A549 (cell line): ENCODE measurements around the gene TCHHL1. TPM values are rescaled to one million over a fixed set of nuclear protein-coding genes. Genes with fewer than 3 reads are reported as not detected.

Source experiments
- ATAC-seq, 2 experiments: fragments of 200-7000 bp in 1 of 2; fragments of >200 bp in 1 of 2; cut with Nextera tagmentation in 1 of 2; cut with Tn5 transposase in 1 of 2; 3 replicates each; pipeline versions ENCODE4 v1.8.0 to v1.9.1; 2018 to 2020; ENCODE audit warnings: mild to moderate bottlenecking in 1 of 2, moderate library complexity in 1 of 2
- CTCF ChIA-PET: fragments of 300-600 bp; sonication (Branson Sonifier 250); formaldehyde crosslinking; extraction: SDS; loops from one replicate; lab custom pipeline; 2021; ENCODE audit warnings: antibody characterized with exemption, inconsistent platforms; lab: Yijun Ruan, JAX
- POLR2A ChIA-PET: fragments of 350-600 bp; formaldehyde crosslinking; extraction: SDS; loops from one replicate; lab custom pipeline; 2021; ENCODE audit warnings: antibody characterized with exemption, inconsistent platforms; lab: Yijun Ruan, JAX
- DNase-seq, 2 experiments: peaks; one replicate each; pipeline versions ENCODE4 v3.0.0 to v3.0.0-alpha.2; 2011 to 2016; ENCODE audit warnings: low read depth in 1 of 2, low spot score in 1 of 2
- FAIRE-seq: peaks from 2 replicates; lab custom pipeline; 2011; peaks lifted over from hg19 to GRCh38; lab: Jason Lieb, UNC
- H3K27ac ChIP-seq, 2 experiments: fragments of >200 bp; sonication (Bioruptor Twin); formaldehyde crosslinking; 3 replicates each; pipeline ENCODE4 v1.5.1; 2016 to 2017
- H3K4me1 ChIP-seq: fragments of >200 bp; sonication (Bioruptor Twin); formaldehyde crosslinking; 3 replicates; pipeline ENCODE4 v1.6.1; 2016
- H3K4me2 ChIP-seq: fragments of >200 bp; sonication (Bioruptor Twin); formaldehyde crosslinking; 3 replicates; pipeline ENCODE4 v1.6.1; 2016
- H3K4me3 ChIP-seq: fragments of >200 bp; sonication (Bioruptor Twin); formaldehyde crosslinking; 3 replicates; pipeline ENCODE4 v1.5.1; 2016
- H3K9me3 ChIP-seq: fragments of >200 bp; sonication (Bioruptor Twin); formaldehyde crosslinking; 3 replicates; pipeline ENCODE4 v1.6.1; 2016
- BHLHE40 ChIP-seq: IDR thresholded peaks from 2 replicates; pipeline ENCODE4 v1.6.1; 2012; ENCODE audit warnings: low read depth, low read length, inconsistent platforms
- CBX2 ChIP-seq: fragments of 200-600 bp; sonication (generic); IDR thresholded peaks from 2 replicates; pipeline ENCODE4 v1.6.1; 2016; ENCODE audit warnings: low read depth, mild to moderate bottlenecking, borderline replicate concordance
- CBX8 ChIP-seq: fragments of 200-600 bp; sonication (generic); IDR thresholded peaks from 2 replicates; pipeline ENCODE4 v1.6.1; 2016
- CEBPB ChIP-seq, 2 experiments: fragments of >200 bp in 1 of 2; sonication (Bioruptor Twin) in 1 of 2; formaldehyde crosslinking in 1 of 2; IDR thresholded peaks; 2 replicates each; pipeline ENCODE4 v1.6.1; 2012 to 2016
- CHD4 ChIP-seq: fragments of 200-600 bp; sonication (generic); IDR thresholded peaks from 2 replicates; pipeline ENCODE4 v1.6.1; 2016; ENCODE audit warnings: antibody characterized with exemption, mild to moderate bottlenecking, borderline replicate concordance
- CTCF ChIP-seq: fragments of >200 bp; sonication (Bioruptor Twin); formaldehyde crosslinking; IDR thresholded peaks from 3 replicates; pipeline ENCODE4 v1.5.1; 2016
- EHF ChIP-seq: fragments of 250-450 bp; sonication (Bioruptor Pico); IDR thresholded peaks from 2 replicates; pipeline ENCODE4 v1.5.0; 2020; ENCODE audit warnings: mild to moderate bottlenecking
- EP300 ChIP-seq, 2 experiments: fragments of >200 bp; sonication (Bioruptor Twin); formaldehyde crosslinking; IDR thresholded peaks; 2 replicates in 1 of 2; 3 replicates in 1 of 2; pipeline ENCODE4 v1.6.1; 2016 to 2017
- ESRRA ChIP-seq: fragments of 150-350 bp; IDR thresholded peaks from 2 replicates; pipeline ENCODE4 v1.6.1; 2014; ENCODE audit warnings: mild to moderate bottlenecking, low read length, borderline replicate concordance
- FOSB ChIP-seq: fragments of 250-450 bp; sonication (Bioruptor Pico); IDR thresholded peaks from 2 replicates; pipeline ENCODE4 v1.5.0; 2020; ENCODE audit warnings: mild to moderate bottlenecking, moderate library complexity
- FOSL2 ChIP-seq, 2 experiments: fragments of 450-650 bp in 1 of 2; fragments of >200 bp in 1 of 2; sonication (Bioruptor Twin) in 1 of 2; formaldehyde crosslinking; IDR thresholded peaks; 2 replicates each; pipeline versions ENCODE4 v1.5.0 to v1.6.1; 2016 to 2020; ENCODE audit warnings: mild to moderate bottlenecking in 1 of 2, moderate library complexity in 1 of 2
- FOXS1 ChIP-seq: fragments of 250-450 bp; sonication (Bioruptor Pico); IDR thresholded peaks from 2 replicates; pipeline ENCODE4 v1.5.0; 2020; ENCODE audit warnings: mild to moderate bottlenecking, moderate library complexity
- GATA3 ChIP-seq: IDR thresholded peaks from 2 replicates; pipeline ENCODE4 v1.6.1; 2012; ENCODE audit warnings: borderline replicate concordance
- HMGXB4 ChIP-seq: fragments of 250-450 bp; sonication (Bioruptor Pico); IDR thresholded peaks from 2 replicates; pipeline ENCODE4 v1.5.0; 2021; ENCODE audit warnings: mild to moderate bottlenecking, moderate library complexity, borderline replicate concordance
- JUNB ChIP-seq: fragments of >200 bp; sonication (Bioruptor Twin); formaldehyde crosslinking; IDR thresholded peaks from 2 replicates; pipeline ENCODE4 v1.6.1; 2016
- KDM5A ChIP-seq: fragments of 200-600 bp; sonication (generic); IDR thresholded peaks from 2 replicates; pipeline ENCODE4 v1.6.1; 2016; ENCODE audit warnings: antibody characterized with exemption, mild to moderate bottlenecking
- MAFK ChIP-seq: fragments of 450-650 bp; IDR thresholded peaks from 2 replicates; pipeline ENCODE4 v1.6.1; 2014; ENCODE audit not compliant: partially characterized antibody
- MAZ ChIP-seq: fragments of 150-350 bp; IDR thresholded peaks from 2 replicates; pipeline ENCODE4 v1.6.1; 2014; ENCODE audit warnings: antibody characterized with exemption, low read depth, low read length, borderline replicate concordance
- MYC ChIP-seq: IDR thresholded peaks from 2 replicates; pipeline ENCODE4 v1.6.1; 2012; ENCODE audit warnings: mild to moderate bottlenecking, inconsistent platforms, low read length, improper control_type of control experiment, borderline replicate concordance
- NFE2L2 ChIP-seq: fragments of 150-350 bp; conservative IDR thresholded peaks from 2 replicates; pipeline ENCODE4 v1.6.1; 2014; ENCODE audit warnings: low read length
- NPAS2 ChIP-seq: fragments of 250-450 bp; sonication (Bioruptor Pico); IDR thresholded peaks from 2 replicates; pipeline ENCODE4 v1.8.0; 2022; ENCODE audit warnings: mild to moderate bottlenecking, moderate library complexity, borderline replicate concordance
- NR3C1 ChIP-seq: fragments of >200 bp; sonication (Bioruptor Twin); formaldehyde crosslinking; IDR thresholded peaks from 3 replicates; pipeline ENCODE4 v1.6.1; 2017
- PBX3 ChIP-seq: IDR thresholded peaks from 2 replicates; pipeline ENCODE4 v1.6.1; 2012
- PHF8 ChIP-seq: fragments of 200-600 bp; sonication (generic); IDR thresholded peaks from 2 replicates; pipeline ENCODE4 v1.6.1; 2016; ENCODE audit warnings: low read depth, mild to moderate bottlenecking, antibody characterized with exemption, moderate library complexity, borderline replicate concordance
- POLR2A ChIP-seq: IDR thresholded peaks from 2 replicates; pipeline ENCODE4 v1.6.1; 2012; ENCODE audit warnings: mild to moderate bottlenecking, low read length
- RAD21 ChIP-seq, 2 experiments: fragments of >200 bp in 1 of 2; sonication (Bioruptor Twin) in 1 of 2; formaldehyde crosslinking in 1 of 2; IDR thresholded peaks in 1 of 2; conservative IDR thresholded peaks in 1 of 2; 2 replicates in 1 of 2; 3 replicates in 1 of 2; pipeline ENCODE4 v1.6.1; 2012 to 2018; ENCODE audit warnings: inconsistent platforms in 1 of 2
- RARB ChIP-seq: fragments of 250-450 bp; sonication (Bioruptor Pico); IDR thresholded peaks from 2 replicates; pipeline ENCODE4 v1.8.0; 2021; ENCODE audit warnings: mild to moderate bottlenecking, moderate library complexity
- RNF2 ChIP-seq: fragments of 200-600 bp; sonication (generic); IDR thresholded peaks from 2 replicates; pipeline ENCODE4 v1.6.1; 2016; ENCODE audit warnings: low read depth, mild to moderate bottlenecking, antibody characterized with exemption, moderate library complexity, borderline replicate concordance
- SMC3 ChIP-seq: fragments of >200 bp; sonication (Bioruptor Twin); formaldehyde crosslinking; IDR thresholded peaks from 3 replicates; pipeline ENCODE4 v1.6.1; 2018; ENCODE audit warnings: inconsistent platforms
- SREBF2 ChIP-seq: fragments of 450-650 bp; IDR thresholded peaks from 2 replicates; pipeline ENCODE4 v1.6.1; 2014; ENCODE audit warnings: mild to moderate bottlenecking, moderate library complexity
- TP53 ChIP-seq: fragments of 250-450 bp; sonication (Bioruptor Pico); IDR thresholded peaks from 2 replicates; pipeline ENCODE4 v1.5.0; 2021; ENCODE audit warnings: mild to moderate bottlenecking, moderate library complexity
- ZFP36 ChIP-seq: fragments of 450-650 bp; IDR thresholded peaks from 2 replicates; pipeline ENCODE4 v1.6.1; 2014; ENCODE audit warnings: borderline replicate concordance; ENCODE audit not compliant: partially characterized antibody
- ZNF302 ChIP-seq: fragments of 250-450 bp; sonication (Bioruptor Pico); IDR thresholded peaks from 2 replicates; pipeline ENCODE4 v1.9.0; 2021; ENCODE audit warnings: inconsistent platforms, mild to moderate bottlenecking, moderate library complexity
- WGBS: methylation state at CpG from one replicate; pipeline ENCODE4 v1.1.6; 2017; ENCODE audit errors: missing lambda C conversion rate; 5-methylcytosine and 5-hydroxymethylcytosine counted together
- polyA plus RNA-seq, 4 experiments: library from polyadenylated mRNA; depleted of rRNA in 3 of 4; stranded (reverse); fragments of >200 nt; fragmentation: RNase III in 1 of 4; extraction: RNeasy Plus Mini Kit Qiagen cat#74134 plus additional on column Dnase treatment in 1 of 4; gene quantifications; 2 replicates in 3 of 4; 3 replicates in 1 of 4; pipeline ENCODE4 v1.2.3, GENCODE V29; 2011 to 2017
- TF ChIP-seq, protein P1 (sequence below): fragments of >200 bp; sonication (Bioruptor Twin); formaldehyde crosslinking; IDR thresholded peaks from 2 replicates; pipeline ENCODE4 v1.6.1; 2016
- TF ChIP-seq, protein P2 (sequence below): fragments of 450-650 bp; IDR thresholded peaks from 2 replicates; pipeline ENCODE4 v1.6.1; 2014; ENCODE audit warnings: antibody characterized with exemption

Gene TCHHL1
- polyA plus RNA-seq, 2 of the 4 experiments (the other 2 are of a cell fraction): not detected

DNA sequence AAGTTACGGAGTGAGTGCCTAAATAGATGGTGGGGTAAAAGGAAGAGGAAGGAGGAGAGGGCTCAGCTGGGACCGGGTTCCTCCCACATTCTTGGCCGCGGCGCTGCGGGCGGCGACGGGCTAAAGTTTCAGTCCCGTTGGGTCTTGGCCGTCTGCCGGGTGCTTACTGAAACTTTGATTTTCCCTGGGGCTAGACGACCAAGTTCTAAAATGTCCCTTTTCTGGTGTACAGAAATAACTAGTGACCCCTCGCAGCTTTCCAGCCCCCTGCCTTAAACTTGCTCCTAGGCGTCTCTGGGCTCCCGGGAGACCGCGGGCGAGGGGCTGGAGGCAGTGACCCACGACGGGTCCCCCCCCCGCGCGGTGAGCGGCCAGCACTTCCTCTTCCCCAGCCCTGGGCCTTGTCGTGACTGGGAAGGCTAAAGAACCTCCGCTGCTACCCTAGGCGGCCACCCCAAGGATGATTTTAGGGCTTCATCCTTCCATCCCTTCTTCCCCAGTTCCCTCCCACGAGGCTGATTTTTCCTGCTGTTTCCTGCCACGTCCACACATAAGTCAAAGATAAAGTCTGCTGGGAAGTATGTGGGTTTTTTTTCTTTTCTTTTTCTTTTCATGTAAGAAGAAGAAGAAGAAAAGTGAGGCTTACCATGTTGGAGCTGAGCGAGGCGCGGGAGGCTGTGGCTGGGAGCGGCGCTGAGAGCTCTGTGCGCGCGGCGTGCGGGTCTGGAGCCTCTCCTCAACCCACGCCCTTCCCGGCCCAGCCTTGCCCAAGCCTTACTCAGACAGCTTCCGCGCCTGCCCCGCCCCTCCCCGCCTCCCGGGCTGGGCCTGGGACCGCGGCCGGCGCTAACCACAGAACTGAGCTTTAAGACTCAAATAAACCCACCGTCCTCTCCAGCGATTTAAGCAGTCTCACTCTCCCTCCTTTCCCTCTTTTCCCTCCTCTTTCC lies 52.3 kb downstream of the TCHHL1 start, which contains the start of gene S100A11:
TSS of gene S100A11 (minus strand) at position 738 of the 950 bp plus-strand sequence. CDS start at position 649, 89 bp downstream.
- DNase-seq: peak; percentile 84 to 88
- TF ChIP-seq MAFK: no peak
- TF ChIP-seq NR3C1: no peak
- no peak for TF ChIP-seq CEBPB (IDR thresholded peaks at IDR 0.05)
- no peak for TF ChIP-seq EHF (CRISPR knock-in tag)
- TF ChIP-seq FOSB: peak; percentile 32; the same call in 1 of the 2 replicates
- no peak for TF ChIP-seq NFE2L2
- no peak for TF ChIP-seq NPAS2 (CRISPR knock-in tag)
- no peak for TF ChIP-seq EP300 (IDR thresholded peaks at IDR 0.05)
- no peak for TF ChIP-seq SREBF2
- no peak for TF ChIP-seq CBX2
- TF ChIP-seq SMC3: no peak
- TF ChIP-seq RNF2: no peak
- TF ChIP-seq PBX3: no peak
- no peak for TF ChIP-seq FOSL2 (IDR thresholded peaks at IDR 0.05)
- TF ChIP-seq FOSL2 (CRISPR knock-in tag; IDR thresholded peaks at IDR 0.05): 0 out of 2 replicates have a peak, but pooled peaks have one; percentile 5
- TF ChIP-seq, protein P1, sequence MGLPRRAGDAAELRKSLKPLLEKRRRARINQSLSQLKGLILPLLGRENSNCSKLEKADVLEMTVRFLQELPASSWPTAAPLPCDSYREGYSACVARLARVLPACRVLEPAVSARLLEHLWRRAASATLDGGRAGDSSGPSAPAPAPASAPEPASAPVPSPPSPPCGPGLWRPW: no peak
- TF ChIP-seq JUNB: no peak
- no peak for TF ChIP-seq CTCF
- TF ChIP-seq POLR2A: peak; percentile 98
- no peak for TF ChIP-seq CBX8
- TF ChIP-seq RAD21 (conservative IDR thresholded peaks at IDR 0.05 in 1 of 2, IDR thresholded peaks at IDR 0.05 in 1 of 2): no peak
- TF ChIP-seq, protein P2, sequence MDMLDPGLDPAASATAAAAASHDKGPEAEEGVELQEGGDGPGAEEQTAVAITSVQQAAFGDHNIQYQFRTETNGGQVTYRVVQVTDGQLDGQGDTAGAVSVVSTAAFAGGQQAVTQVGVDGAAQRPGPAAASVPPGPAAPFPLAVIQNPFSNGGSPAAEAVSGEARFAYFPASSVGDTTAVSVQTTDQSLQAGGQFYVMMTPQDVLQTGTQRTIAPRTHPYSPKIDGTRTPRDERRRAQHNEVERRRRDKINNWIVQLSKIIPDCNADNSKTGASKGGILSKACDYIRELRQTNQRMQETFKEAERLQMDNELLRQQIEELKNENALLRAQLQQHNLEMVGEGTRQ: no peak
- no peak for TF ChIP-seq TP53 (CRISPR knock-in tag)
- TF ChIP-seq RARB (CRISPR knock-in tag): no peak
- TF ChIP-seq HMGXB4 (CRISPR knock-in tag): no peak
- peak; percentile 84; the same call in 1 of the 2 replicates for TF ChIP-seq MAZ
- no peak for TF ChIP-seq KDM5A
- TF ChIP-seq PHF8: peak; percentile 76; the same call in 1 of the 2 replicates
- TF ChIP-seq ZFP36: no peak
- 0 out of 2 replicates have a peak, but pooled peaks have one; percentile 6 for TF ChIP-seq GATA3
- TF ChIP-seq CHD4: no peak
- peak; percentile 54; the same call in 1 of the 2 replicates for TF ChIP-seq MYC
- no peak for TF ChIP-seq ZNF302 (CRISPR knock-in tag)
- TF ChIP-seq FOXS1 (CRISPR knock-in tag): no peak
- no peak for TF ChIP-seq BHLHE40
- TF ChIP-seq ESRRA: no peak

More for the DNA sequence above, 52.3 kb downstream of the TCHHL1 start, which contains the start of gene S100A11:
- Histone ChIP-seq H3K9me3 (no peaks in the 10 kb centered on the region), H3K4me1 (peaks cover 27% of the 10 kb centered on the region), H3K27ac (peak within 1 kb of the TSS; percentile 98 to 100), H3K4me3 (peak within 1 kb of the TSS; percentile 78), H3K4me2 (peak within 1 kb of the TSS; percentile 99)
- 1% methylated on average over 52 of the region's 53 CpGs for WGBS
- ChIA-PET POLR2A (interaction anchor here (0.5 to 4.5 kb wide), 12 partner anchors 8 to 1691 kb away, joined by 3 to 118 read pairs (median 6); partner anchors contain the start of genes INTS3 and THEM4), CTCF (interaction anchor here (0.7 to 5.5 kb wide), 16 partner anchors 9 to 422 kb away, joined by 3 to 68 read pairs (median 6); partner anchors contain the start of gene THEM4)
- FAIRE-seq (no peak), ATAC-seq (peak; percentile 93 to 96)
